Measurements from ENCODE around the gene MPST.

The MPST gene

DNA sequence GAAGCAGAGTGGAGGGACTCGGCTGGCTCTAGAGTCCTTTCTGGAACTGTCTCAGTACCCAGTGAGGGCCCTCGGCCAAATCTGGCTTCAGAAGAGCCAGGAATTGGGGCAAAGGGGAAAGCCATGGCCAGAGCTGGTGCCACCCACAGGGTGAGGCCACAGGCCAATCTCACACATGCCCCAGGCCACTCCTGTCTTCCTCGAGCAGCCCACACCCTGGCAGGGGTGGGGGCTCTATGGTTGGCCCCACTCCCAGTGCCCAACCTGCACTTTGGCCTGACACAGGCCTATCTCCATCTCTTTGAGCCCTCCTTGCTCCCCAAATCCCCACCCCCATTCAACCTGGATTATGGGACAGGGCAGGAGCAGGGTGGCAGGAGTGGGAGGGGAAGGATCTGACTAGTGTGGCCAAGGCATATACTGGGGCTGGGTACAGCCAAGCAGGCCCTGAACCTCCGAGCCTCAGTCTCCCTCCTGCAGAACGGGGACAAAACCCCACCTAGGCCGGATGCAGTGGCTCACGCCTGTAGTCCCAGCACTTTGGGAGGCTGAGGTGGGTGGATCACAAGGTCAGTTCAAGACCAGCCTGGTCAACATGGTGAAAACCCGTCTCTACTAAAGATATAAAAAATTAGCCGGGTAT, 7.2 kb upstream of the MPST start:
- H3K27me3 ChIP-seq (replicated peaks; ENCODE audit: control insufficient read depth, insufficient read depth, low read length), result no peaks in the 10 kb centered on the region; the same call in 1 of the 2 replicates
- TF ChIP-seq, protein P1, sequence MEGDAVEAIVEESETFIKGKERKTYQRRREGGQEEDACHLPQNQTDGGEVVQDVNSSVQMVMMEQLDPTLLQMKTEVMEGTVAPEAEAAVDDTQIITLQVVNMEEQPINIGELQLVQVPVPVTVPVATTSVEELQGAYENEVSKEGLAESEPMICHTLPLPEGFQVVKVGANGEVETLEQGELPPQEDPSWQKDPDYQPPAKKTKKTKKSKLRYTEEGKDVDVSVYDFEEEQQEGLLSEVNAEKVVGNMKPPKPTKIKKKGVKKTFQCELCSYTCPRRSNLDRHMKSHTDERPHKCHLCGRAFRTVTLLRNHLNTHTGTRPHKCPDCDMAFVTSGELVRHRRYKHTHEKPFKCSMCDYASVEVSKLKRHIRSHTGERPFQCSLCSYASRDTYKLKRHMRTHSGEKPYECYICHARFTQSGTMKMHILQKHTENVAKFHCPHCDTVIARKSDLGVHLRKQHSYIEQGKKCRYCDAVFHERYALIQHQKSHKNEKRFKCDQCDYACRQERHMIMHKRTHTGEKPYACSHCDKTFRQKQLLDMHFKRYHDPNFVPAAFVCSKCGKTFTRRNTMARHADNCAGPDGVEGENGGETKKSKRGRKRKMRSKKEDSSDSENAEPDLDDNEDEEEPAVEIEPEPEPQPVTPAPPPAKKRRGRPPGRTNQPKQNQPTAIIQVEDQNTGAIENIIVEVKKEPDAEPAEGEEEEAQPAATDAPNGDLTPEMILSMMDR (IDR thresholded peaks at IDR 0.05; ENCODE audit: insufficient read depth, low read length, poor library complexity, severe bottlenecking), result no peak
- H3K4me3 ChIP-seq (replicated peaks; ENCODE audit: low read depth, low read length), result no peak overlapping the region
- H3K36me3 ChIP-seq (ENCODE audit: control insufficient read depth, insufficient read depth, low read length), result no peaks in the 10 kb centered on the region; the same call in 1 of the 2 replicates
- DNase-seq (ENCODE audit: extremely low read depth, insufficient read length), result no peak

- DNase-seq (ENCODE audit: extremely low read depth, insufficient read length), result no peak
- TF ChIP-seq, protein P1 (IDR thresholded peaks at IDR 0.05; ENCODE audit: insufficient read depth, low read length, poor library complexity, severe bottlenecking), result no peak
- Histone ChIP-seq H3K4me3 (replicated peaks; ENCODE audit: low read depth, low read length) (no peak overlapping the region), H3K36me3 (ENCODE audit: control insufficient read depth, insufficient read depth, low read length) (no peaks in the 10 kb centered on the region; the same call in 1 of the 2 replicates), H3K27me3 (replicated peaks; ENCODE audit: control insufficient read depth, insufficient read depth, low read length) (no peaks in the 10 kb centered on the region)
Measured at GRCh38 chr22:37012956-37013355, 6.6 kb upstream of the MPST start.

DNA sequence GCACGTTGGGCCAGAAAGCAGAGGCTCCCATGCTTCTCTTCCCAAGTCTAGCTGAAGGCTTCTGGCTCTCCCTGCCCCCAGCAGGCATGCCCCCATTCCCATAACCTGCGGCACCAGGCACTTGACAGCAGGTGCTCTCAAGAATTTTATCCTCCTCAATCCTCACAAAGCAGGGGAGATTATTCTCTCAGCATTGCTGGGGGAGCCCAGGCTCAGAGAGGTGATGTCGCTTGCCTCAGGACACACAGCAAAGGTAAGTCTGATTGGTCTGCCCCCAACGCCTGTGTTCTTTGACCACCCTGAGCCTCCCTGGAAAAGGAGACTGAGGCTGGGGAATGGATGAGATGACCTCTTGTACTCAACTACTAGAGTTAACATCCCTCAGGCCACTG, 5.1 kb upstream of the MPST start:
- Histone ChIP-seq H3K36me3 (ENCODE audit: control insufficient read depth, insufficient read depth, low read length) (no peaks in the 10 kb centered on the region; the same call in 1 of the 2 replicates), H3K4me3 (replicated peaks; ENCODE audit: low read depth, low read length) (no peak overlapping the region), H3K27me3 (replicated peaks; ENCODE audit: control insufficient read depth, insufficient read depth, low read length) (no peaks in the 10 kb centered on the region)
- DNase-seq (ENCODE audit: extremely low read depth, insufficient read length), result no peak
- TF ChIP-seq, protein P1 (IDR thresholded peaks at IDR 0.05; ENCODE audit: insufficient read depth, low read length, poor library complexity, severe bottlenecking), result no peak

DNA sequence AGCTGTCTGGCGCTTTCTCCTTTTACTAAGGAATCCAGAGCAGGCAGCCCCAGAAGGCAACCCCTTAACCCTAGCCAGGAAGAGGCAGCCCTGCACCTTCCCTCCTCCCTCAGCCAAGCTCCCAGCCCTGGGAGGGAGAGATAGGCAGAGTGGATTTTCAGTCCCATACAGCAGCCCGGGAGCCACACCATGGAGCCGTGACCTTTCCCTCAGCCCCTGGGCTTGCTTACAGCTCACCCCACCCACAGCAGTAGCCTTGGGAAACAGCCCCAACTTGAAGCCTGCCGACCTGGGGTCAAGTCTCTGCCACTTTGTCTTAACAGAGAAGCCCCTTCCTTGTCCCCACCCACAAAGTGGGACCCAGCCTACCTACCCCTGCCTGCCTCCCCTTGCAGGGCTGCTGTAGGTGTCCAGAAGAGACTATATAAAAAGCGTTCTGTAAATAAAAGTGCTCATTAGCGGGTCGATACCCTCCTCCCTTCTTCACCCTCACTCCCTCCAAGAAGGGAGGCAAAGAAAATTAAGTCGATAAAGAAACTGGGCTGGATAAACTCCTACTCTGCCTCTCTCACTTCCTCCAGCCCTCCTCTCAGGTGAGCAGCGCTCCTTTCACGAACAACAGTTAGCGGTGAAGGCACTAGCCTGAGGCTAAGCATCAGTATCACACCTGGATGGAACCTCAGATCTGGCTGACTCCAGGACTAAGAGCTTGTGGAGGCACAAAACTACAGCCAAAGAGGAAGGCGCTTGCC, 4.5 kb upstream of the MPST start:
- TF ChIP-seq, protein P1 (IDR thresholded peaks at IDR 0.05; ENCODE audit: insufficient read depth, low read length, poor library complexity, severe bottlenecking), result no peak
- Histone ChIP-seq H3K4me3 (replicated peaks; ENCODE audit: low read depth, low read length) (no peak overlapping the region), H3K27me3 (replicated peaks; ENCODE audit: control insufficient read depth, insufficient read depth, low read length) (no peaks in the 10 kb centered on the region), H3K36me3 (ENCODE audit: control insufficient read depth, insufficient read depth, low read length) (no peaks in the 10 kb centered on the region; the same call in 1 of the 2 replicates)
- DNase-seq (ENCODE audit: extremely low read depth, insufficient read length), result no peak

DNA sequence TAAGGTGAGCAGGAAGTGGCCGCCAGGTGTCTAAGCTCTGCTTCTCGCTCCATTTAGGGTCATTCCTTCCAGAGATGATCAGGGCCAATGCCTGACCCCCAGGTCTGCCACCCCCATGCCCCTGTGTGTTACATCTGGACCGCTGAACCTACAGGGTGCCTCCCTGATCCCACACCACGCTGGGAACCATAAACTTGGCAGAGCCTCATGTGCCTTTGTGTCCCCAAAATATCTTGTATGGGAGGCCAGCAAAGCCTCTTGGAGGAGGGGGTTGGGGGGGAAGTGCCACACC, 4.0 kb upstream of the MPST start:
- H3K36me3 ChIP-seq (ENCODE audit: control insufficient read depth, insufficient read depth, low read length), result no peaks in the 10 kb centered on the region; the same call in 1 of the 2 replicates
- no peak overlapping the region for H3K4me3 ChIP-seq (replicated peaks; ENCODE audit: low read depth, low read length)
- DNase-seq (ENCODE audit: extremely low read depth, insufficient read length), result no peak
- TF ChIP-seq, protein P1 (IDR thresholded peaks at IDR 0.05; ENCODE audit: insufficient read depth, low read length, poor library complexity, severe bottlenecking), result no peak
- no peaks in the 10 kb centered on the region for H3K27me3 ChIP-seq (replicated peaks; ENCODE audit: control insufficient read depth, insufficient read depth, low read length)

Measured in GM06990 (cell line).